DMS 273 (cell line): ENCODE data around the gene IL6ST.
A peak's percentile ranks its signal among the peaks of the same experiment; 100 is the strongest.
"Not testable (repeated sequence)": the region's sequence is repeated elsewhere in the genome, so short reads cannot be mapped to it uniquely, and the experiment has no call there.

Experiments
- DNase-seq: peaks from one replicate; lab custom pipeline; 2025; ENCODE audit not compliant: unreplicated experiment; lab: John Stamatoyannopoulos, UW

The IL6ST gene

DNA sequence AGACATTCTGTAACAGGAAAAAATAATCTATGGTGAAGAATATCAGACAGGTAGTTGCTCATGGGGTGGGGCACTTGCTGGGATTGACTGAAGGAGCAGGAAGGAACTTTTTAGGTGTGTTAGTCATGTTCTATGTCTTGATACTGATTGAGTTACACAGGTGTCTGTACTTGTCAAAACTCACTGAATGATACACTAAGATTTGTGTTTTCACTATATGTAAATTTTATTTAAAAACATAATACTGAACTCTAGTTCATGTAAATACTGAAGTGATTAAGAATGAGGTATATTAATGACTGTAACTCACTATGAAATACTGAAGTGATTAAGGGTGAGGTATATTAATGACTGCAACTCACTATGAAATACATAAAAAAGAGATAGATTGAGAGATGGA is 28.5 kb downstream of the IL6ST start:
- no peak for DNase-seq

DNA sequence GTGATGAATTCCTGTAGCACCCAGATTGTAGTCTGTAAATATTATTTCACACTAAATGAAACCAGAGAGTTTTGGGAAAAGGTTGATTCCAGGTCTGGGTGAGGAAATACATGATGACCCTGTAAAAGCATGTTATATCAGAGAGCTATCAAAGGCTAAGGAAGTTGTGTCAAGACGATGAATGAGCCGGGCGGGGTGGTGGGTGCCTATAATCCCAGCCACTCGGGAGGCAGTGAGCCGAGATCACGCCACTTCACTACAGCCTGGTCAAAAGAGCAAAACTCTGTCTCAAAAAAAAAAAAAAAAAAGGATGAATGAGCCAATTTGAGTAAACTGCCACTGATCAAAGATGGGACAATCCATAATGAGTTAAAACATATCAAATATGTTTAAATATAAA is 29.2 kb downstream of the IL6ST start:
- DNase-seq, result no peak

DNA sequence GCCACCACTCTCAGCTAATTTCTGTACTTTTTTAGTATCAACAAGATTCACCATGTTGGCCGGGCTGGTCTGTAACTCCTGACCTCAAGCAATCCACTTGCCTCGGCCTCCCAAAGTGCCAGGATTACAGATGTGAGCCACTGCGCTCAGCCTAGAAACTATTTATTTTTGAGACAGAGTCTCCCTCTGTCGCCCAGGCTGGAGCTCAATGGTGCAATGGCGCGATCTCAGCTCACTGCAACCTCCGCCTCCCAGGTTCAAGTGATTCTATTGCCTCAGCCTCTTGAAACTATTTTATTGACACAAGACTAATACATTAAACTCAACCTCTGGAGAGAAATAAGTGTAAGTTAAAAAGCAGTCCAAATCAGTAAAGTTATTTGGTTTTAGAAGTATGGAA is 34.0 kb downstream of the IL6ST start:
- no peak for DNase-seq

DNA sequence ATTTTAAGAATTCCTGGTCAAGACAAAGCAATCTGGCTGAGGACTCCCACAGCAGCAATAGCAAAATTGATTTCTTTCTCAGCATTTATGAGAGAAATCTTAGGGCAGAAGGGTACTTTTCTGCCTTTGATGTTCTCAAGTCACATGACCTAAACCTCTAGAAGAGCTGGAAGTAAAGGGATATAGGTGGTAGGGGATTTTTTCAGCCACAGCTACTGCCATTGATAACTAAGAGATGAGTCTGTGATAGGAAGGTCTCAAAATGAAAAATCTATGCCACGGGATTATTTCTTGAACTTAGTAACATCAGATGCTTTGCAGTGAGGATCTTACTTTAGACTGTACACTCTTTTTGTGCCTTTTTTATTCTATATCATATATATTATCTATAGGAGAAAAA is 35.6 kb downstream of the IL6ST start:
- DNase-seq, result no peak

DNA sequence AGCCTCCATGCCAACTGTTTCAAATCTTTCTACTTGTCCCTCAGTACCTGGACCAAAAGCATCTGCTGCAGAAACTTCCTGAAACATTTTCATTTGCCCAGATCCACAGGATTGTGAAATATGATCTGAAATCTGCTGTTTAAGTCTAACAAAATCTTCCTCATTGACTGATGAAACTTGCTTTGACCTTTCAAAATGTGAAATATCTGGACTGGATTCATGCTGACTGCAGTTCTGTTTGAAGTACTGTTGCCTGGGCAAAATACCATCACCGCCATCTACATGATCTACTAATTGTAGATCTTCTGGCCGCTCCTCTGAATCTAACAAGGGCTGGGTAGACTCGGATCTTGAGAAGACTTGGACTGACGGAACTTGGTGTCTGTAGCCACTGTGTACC is 53.6 kb downstream of the IL6ST start:
- not testable (repeated sequence) for DNase-seq

DNA sequence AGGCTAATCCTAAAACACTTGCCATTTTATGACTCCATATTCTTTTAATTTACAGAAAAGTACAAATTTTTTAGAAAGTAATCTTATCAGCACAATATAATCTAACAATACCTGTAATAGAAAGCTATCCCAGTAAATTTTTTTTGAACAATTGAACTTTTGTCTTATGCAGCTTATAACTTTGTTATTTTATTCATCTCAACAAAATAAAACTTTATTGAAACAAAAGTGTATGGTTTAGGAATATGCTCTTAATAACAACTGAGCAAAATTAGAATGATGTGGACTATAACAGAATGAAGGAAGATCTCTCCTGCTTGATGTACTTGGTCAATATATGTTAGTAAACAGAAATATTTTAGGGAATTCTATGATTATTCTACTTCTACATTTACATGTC is 57.2 kb downstream of the IL6ST start:
- DNase-seq, result not testable (repeated sequence)

DNA sequence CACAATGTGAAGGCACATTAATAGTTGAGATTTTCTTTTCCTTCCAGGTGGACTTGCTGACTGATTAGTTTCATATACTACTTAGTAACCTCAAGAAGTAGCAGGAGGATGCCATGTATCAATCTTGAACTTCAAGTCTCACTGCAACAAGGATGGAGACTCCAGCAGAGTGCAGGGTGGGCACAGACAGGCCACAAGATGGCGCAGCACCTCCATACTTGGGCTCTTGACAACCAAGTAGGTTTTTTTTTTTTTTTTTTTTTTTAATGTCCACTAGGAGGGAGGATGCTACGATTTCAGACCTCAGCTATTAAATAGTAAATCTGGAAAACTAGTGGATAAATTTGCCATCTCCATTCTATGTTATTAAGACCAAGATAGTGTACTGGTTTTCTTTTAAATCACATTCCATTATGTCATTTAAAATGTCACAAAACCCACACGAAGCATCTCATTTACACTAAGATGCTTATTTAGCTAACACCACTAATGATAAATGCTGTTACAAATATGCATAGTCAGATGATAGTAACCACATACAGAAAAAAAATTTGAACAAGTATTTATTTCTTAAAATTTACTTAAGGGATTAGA is 58.6 kb downstream of the IL6ST start:
- DNase-seq, result peak; percentile 87

DNA sequence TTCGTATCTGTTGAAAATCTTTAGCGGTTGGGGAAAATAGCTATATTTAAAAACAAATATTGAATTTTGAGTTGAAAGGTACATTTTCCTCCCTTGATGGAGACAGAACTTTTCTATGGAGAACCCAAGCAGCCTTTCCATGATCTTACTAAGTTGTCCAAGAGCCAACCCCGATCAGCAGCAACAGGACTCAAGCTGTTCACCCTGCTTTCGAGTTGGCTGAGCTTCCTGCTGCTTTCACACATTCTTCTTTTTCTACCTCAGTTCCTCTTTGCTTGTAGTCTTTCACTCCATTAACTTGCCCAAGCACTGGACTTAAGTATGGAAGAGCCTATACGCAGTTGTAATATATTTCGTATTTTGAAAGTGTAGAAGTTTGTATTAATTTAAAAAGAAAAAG is 59.4 kb downstream of the IL6ST start:
- no peak for DNase-seq

DNA sequence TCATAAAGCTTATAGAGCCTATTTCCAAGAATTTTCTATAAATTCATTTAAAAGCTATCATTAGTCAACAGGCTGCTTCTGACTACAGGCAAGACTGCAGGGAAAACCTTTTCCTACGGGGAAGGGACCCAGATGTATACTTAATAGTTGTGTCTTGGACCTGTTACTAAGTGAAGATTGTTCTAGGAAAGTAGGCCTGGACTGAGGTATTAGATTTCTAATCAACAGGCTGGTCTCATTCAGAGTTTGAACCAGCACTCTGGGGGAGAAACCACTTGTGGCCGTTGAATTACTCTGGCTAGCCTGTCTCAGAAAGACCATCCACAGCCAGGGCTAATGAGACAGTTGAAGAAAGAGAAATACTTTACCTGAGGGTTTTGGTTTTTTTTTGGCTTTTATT is 60.0 kb downstream of the IL6ST start:
- no peak for DNase-seq

DNA sequence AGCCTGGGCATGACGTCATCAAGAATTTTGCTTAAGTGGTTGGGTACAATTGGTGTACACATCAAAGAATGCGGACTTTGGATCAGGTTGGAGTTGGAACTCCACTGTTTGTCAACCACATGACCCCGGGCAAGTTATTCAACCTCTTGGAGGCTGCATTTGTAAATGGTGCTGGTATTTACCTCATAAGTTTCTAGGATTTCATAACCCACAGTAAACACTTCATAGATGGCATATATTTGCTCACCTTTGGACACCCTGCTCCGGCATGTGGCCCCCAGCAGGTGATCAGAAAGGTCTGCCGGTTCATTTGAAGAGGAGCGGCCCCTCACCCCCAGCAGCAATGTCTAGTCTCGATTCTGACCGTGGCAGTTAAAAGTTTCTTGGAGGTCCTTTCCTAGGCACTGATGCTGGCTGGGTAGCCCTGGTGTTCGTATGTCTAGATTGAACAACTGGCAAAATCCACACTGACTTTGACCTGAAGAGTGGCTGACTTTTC is 60.6 kb downstream of the IL6ST start:
- no peak for DNase-seq

DNA sequence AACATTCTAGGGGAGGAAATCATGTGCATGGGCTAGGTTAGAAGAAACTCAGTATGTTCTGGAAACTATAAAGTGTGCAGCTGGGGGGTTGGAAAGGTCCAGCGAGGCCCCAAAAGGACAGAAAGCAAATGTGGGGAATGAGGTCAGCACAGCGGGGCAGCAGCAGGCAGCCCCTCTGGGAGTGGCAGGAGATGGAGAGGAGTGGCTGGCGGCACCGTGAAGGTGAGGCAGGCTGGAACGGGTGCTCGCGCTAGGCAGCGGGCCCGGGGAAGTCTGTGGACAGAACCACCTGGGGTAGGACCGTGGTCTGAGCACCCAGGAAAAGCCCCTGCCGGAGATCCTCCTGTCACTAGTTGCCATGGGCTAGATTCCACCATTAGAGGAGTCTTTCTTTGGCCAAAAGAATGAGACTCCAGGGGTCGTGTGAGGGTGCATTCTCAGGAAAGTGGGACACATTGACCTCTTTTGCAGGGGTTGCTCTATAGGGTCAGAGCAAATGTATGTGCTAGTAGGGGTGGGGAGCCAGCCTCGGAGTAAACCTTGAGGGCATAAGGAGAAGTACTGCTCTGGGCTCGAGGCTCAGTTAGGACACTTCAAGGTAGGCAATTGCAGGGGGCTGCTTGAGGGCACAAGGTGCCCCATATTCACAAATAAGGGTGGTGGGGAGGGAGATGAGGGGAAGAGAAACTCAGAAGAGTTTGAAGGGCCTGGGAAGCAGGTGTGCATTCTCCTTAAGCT is 61.2 kb downstream of the IL6ST start:
- no peak for DNase-seq

DNA sequence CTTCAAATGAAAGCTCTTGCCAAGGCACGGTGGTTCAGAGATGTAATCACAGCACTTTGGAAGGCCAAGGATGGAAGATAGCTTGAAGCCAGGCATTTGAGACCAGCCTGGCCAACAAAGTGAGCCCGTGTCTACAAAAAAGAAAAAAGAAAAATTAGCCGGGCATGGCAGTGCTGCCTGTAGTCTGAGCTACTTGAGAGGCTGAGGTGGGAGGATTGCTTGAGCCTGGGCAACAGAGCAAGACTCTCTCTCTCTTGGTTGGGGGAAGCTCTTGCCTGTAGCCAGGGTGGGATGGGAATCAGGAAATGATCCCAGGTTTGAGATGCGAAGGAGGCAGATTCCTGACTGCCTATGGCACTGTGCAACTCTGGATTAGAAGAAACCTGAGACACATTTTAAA is 62.1 kb downstream of the IL6ST start:
- DNase-seq, result no peak

DNA sequence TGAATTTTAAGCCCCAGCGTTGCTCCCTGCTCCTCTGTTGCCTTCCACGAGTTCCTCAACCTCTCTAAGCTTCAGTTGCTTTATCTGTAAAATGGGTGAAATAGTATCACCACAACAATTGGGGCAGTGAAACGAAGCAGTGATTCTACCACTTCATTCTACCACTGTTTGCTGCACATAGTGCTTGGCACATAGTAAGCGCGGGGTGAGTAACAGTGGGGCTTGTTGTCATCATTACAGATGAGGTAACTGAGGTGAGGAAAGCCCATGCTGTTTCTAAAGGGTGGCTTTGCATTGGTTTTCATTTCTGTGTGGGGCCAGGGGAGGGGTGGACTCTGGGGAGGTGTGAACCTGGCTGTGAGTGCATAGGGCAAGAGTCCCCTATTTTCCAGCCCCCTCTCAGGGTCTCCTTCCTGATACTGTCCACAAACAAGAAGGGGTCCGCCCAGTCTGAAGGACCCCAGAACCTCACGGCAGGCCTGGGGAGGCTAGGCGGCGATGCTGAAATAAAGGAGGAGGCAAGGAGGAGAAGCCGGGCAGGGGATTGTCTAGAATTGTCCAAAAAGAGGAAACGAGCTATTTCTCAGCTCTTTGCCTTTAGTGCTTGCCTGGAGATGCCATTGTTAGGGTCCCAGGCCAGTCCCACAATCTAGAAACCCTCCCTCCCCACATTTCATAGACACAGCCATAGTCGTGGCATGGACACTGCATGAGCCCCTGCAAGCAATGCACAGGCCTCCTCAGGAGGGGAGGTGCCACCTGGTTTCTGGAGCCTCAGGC is 65.6 kb downstream of the IL6ST start:
- DNase-seq, result no peak

DNA sequence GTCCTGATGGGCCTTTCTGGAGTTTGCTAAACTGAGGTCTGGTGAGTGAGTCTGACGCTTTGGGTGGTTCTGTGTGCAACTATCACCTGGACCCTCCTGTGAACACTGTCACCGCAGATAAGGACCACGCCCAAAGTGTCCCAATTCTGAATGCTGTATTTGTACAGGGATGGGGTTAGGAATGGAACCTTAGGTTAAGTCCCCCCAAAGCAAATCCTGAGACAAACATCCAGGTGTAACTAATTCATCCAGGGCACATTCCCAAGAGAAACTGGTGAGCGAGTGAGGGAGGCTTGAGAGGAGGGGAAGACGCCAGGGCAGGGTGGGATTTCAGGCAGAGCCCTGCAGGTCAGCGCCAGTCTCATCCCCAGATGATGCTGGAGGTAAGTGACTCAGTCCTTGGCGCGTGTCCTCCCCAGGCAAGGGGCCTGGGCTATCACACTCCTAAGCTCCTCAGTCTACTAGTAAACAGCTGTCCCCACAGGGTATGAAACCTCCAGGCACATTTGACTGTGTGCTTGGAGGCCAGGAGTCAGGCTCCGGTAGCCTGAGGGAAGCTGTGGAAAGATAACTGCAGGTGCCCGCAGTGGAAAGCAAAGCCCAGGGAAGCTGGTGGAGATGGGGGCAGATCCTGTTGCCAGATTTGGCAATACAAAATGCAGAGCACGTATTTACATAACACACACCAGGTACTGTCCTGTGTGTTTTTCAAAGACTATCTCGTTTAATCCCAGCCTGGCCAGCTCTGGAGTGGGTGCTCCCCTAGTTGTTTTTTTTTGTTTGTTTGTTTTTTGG is 66.7 kb downstream of the IL6ST start:
- DNase-seq, result no peak

DNA sequence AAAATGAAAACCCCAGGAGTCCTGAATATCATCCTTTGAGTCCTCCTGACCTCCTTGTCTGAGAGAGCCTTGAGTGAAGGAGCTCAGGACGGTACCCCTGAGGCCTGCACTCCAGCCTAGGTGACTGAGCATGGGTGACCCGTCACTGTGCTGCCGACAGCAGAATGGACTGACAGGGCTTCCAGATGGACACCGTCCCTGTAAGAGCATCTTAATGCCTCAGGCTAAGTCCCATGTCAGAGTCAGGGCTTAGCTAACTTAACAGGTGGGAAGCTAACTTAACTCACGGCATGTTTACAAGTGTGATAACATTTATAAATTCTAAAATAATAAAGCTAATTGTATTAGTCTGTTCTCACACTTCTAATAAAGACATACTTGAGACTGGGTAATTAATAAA is 68.3 kb downstream of the IL6ST start:
- no peak for DNase-seq

DNA sequence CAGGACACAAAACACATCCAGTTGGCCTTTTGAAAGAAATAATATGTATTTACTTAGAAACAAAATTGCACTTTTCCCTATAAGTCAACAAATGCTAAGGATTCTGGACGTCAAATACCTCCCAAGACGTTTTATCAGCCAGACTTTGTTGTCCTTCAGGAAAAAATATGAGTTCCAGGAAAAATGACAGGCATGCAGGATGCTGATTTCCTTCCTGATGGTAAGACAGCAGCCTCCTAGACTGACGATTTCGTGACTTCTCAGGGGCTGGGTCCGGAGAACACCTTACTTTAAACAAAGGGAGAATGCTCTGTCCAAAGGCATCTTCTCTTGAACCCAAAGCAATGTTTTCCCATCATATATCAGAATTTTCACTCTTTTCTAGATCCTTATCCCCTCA is 69.1 kb downstream of the IL6ST start:
- DNase-seq, result no peak

DNA sequence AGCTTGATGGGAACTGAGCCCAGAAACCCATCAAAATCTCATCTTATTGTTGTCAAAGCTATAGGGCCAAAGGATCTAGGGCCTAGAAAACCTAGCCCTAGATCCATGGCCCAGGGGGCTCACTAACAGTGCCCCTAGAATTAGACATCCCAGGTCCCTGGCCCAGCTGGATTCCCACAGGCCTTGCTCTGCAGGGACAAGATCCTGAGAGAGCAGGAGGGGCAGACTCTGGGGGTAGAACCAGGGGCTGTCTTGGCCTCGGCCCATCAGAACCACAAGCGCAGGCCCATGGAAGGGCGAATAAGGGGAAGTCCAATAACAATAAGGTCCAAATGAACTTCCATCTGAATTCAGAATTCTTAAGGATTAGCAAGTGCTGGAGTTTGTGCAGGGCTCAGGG is 69.6 kb downstream of the IL6ST start:
- no peak for DNase-seq

DNA sequence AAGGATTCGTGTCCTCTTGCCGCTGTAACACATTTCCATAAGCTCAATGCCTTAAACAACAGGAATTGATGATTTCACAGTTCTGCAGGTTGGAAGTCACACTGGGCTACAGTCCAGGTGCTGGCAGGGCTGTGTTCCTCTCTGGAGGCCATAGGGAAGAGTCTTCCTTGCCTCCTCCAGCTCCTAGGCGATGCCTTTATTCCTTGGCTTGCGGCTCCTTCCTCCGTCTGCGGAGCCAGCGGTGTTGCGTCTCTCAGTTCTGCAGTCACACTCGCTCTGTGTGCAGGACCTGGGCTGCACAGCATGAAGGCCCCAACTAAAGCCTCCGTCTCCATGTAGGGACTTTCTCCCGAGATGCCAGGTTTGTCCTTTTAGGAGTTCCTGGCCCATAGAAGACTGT is 70.0 kb downstream of the IL6ST start:
- no peak for DNase-seq

DNA sequence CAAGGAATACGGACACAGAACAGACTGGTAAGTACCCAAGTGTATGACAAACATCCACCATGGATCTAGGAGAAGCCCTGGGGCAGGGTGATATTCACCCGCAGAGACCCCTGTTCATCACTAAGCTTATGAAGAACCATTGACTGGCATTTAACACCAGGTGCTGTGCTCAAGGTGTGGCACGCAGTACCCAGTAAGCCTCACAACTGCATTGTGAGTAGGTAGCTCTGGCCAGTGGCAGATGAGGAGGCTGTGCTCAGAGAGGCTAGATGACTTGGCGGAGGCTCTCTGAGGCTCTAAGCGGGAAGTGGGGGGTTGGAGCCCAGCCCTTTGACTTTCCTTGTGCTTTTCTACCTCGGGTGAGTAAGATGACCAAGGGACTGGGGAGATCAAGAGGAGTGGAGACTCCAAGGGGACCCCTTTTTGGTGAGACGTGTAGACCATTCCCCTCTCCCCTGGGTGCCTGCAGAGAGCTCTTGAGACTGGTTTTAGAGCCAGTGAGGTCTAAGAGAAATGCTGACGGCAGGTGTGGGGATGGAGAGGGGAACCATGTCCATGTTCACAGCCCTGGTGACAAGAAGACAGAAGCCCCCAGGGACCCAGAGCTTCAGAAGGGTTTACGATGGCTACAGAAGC is 70.8 kb downstream of the IL6ST start:
- DNase-seq, result no peak

DNA sequence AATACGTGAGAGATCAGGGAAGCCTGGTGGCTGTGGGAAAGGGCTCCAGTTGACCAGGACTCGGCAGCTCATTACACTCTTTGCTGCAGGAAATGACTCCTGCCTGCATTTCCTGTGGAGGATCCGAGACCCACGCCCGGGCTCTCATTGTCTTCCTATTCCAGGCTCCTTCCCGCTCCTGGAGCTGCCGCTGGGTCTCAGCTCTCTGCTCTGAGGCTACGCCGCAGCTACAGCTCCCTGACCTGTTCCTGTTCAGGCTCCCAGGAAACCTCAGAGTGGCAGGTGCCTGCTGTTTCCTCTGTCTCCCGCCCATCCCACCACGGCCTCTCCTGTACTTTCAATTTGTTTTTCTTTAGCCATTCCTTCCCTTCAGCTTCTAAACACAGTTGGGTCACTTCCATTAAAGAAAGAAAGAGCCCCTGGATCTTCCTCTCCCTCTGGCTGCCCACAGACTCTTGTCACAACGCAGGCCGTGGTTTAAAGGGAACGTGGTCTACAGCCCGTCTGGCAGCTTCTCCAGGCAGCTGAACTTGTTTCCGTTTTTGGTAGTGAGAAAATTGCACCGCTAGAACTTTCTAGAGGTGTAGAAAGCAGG is 71.5 kb downstream of the IL6ST start:
- no peak for DNase-seq
